Embryonic facial prominence (tissue), 1 donor: ENCODE data around the gene ZHX3.

ENCODE experiments used
- DNase-seq: peaks from one replicate; pipeline ENCODE4 v3.0.0-alpha.2; 2016; ENCODE audit errors: extremely low spot score

ZHX3 gene

GRCh38 chr20:41154436-41155176 lies 162.9 kb downstream of the ZHX3 start:
- no peak for DNase-seq

GRCh38 chr20:41152108-41152757 lies 165.3 kb downstream of the ZHX3 start:
- DNase-seq = no peak

- no peak for DNase-seq
Observed at GRCh38 chr20:41151134-41151869, 166.2 kb downstream of the ZHX3 start.

DNA sequence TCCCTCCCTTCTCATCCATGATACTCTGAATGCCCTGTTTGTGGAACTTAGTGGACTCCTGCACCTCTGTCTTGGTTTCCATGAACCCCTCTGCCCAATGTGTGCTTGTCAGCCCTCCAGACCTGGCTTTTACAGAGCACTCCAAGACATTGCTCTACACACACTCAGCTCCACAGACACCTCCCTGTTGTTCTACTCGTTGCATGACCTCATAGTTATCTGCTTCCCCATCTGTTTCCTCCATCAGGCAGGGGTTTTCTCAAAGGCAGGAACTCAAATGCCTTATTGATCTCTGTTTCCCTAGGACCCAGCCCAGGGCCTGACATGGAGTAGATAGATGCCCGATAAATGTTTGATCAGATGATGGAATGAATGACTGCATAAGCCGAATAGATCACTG lies 166.9 kb downstream of the ZHX3 start:
- no peak for DNase-seq

DNA sequence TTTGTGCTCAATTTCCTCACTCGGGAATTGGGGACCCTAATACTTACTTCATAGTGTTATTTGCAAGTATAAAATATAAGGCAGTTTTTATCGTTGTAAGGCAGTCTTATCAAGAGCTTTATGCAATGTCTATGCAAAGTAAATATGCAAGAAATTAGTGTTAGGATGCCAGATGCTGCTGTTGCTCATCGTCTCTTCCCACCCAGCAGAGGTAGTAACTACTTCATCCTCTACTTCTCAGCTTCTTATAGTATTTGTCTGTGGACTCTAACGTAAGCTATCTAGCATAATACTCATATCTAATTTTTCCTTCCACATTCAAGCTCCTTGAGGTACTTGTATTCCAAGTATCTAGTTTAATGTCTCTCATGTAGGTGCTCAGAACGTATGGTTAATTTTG lies 168.6 kb downstream of the ZHX3 start:
- DNase-seq = no peak

DNA sequence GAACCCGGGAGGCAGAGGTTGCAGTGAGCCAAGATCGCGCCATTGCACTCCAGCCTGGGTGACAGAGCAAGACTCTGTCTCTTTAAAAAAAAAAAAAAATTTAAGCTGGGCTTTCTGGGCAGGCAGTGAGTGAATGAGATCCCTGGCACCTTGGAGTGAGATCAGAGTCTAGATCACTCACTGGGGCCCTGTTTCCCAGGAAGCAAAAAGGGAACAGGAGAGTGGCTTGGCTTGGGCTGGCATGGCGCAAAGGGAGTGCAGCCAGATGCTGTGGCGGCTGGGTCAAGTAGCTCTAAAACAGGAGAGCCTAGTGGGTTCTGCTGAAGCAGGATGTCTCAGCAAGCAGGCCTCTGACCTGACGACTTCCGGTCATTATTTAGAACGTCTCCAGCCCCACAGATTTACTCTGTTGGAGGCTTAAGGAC lies 169.8 kb downstream of the ZHX3 start:
- no peak for DNase-seq

- DNase-seq = no peak
Observed at GRCh38 chr20:41145821-41146620, 171.5 kb downstream of the ZHX3 start.

GRCh38 chr20:41145317-41145716 lies 172.2 kb downstream of the ZHX3 start:
- DNase-seq = no peak

- DNase-seq = no peak
Observed at GRCh38 chr20:41143354-41143753, 174.2 kb downstream of the ZHX3 start.

GRCh38 chr20:41142919-41143318 lies 174.6 kb downstream of the ZHX3 start:
- DNase-seq = no peak

DNA sequence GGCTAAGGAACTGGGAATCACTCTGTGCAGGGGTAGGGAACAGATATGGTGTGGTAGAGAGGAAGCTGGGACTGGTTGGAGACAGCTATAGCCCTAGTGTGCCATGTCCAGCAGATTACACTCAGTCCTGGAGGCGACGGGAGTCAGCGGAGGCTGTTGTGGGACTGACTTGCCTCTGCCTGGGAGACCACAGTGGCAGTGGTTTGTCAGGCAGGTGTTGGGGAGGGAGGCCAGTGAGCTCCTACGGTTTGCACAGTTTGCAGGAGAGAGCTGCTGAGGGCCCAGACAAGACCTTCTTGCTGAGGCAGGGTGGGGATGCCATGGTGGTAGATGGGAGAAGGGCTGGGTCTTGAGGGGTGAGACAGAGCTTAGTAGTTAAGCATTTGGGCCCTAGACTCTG lies 175.3 kb downstream of the ZHX3 start:
- no peak for DNase-seq

DNA sequence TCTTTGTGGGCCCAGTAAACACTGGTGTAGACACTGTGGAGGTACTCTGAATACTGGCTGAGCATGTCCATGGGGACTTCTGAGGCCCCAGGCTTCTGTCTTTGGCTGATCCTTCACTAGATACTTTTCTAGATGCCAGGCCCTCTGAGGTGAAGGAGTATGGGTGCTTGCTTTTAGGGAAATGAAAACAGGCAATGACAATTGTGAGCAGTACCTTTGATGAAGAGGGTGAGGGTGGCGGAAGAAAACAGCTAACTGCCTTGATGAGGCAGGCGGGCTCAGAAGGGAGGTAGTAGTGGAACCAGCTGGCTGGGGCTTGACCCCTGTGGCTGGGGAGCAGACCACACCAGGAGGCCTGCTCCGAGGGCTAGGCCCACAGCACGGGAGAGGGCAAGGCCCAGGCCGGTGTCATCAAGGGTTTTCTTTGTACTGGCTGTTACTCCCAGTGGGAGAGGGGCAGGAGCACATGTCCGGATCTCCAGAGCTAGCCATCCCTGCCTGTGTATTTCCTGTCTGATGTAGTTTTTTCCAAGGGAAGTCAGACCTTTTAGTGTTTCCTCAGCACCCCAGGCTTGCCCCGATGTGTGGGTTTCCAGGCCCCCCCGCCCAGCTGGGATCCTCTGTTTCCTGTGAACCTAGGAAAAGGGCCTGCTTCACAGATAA lies 176.2 kb downstream of the ZHX3 start:
- DNase-seq = no peak

GRCh38 chr20:41140226-41141133 lies 177.1 kb downstream of the ZHX3 start:
- no peak for DNase-seq

- no peak for DNase-seq
Observed at GRCh38 chr20:41139227-41140093, 178.1 kb downstream of the ZHX3 start.

DNA sequence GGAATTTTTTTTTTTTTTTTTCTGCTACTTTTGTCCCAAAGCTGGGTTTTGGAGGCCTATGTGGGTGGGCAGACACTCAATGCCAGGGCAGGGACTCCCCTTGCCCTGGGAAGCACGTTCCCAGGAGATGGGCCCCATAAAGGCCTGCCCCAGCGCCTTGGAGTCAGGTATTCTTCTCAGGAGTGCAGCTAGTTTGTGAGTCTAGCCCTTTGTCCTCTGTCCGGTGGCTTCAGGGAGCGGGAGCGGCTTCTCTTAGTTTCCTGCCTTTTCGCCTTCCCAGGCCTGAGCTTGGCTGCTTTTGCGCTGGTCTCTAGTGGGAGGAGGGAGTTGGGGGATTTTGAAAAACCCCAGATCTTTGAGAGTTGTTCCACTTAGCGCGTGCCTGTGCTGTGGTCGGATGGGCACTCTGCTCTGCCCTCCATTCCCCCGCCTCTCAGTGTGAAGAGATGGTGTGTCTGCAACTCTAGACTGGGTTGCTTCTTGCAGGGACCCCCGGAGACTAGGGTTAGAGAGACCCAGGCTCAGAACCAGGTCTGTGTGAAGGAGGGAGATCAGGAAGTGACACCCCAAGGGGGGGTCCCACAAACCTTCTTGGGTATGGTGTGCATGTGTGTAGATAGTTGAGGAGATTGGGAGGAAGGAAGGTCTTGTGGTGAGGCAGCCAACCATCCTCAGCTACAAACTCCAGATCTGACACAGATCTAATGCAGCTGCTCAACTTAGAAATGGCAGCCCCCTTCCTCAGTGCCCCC lies 178.9 kb downstream of the ZHX3 start:
- DNase-seq = no peak

DNA sequence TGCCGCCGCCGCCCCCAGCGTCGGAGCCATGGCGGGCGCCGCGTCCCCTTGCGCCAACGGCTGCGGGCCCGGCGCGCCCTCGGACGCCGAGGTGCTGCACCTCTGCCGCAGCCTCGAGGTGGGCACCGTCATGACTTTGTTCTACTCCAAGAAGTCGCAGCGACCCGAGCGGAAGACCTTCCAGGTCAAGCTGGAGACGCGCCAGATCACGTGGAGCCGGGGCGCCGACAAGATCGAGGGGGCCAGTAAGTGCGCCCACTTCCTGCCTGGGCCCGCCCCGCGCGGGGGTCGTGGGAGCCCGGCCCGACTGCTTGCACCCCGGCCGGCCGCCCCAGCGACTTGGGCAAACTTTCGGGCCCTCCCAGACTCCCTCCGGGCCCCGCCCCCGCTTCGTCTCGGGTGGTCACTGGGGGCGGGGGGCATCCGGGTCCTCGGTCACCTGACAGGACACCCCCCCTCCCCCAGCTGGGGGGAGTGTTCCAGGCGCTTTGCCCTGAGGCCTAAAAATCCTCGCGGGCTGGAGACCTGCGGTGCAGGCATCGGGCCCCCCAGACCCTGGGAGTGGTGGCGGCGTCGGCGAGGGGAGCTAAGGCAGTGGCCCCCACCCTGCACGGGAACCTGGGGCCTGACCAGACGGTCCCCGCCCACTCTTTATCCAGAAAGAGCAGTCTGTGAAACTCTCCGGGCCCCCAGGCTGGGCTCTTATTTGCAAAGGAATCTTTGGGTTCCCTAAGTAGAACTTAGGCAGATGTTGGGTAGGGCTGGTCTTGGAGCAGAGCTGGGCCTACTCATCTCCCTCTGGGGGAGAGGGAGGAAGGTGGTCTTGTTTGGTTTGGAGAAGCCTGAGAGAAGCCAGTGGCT lies 179.7 kb downstream of the ZHX3 start:
- DNase-seq = no peak
